ENCODE data around the gene CD7.

- TF ChIP-seq CTCF (IDR thresholded peaks at IDR 0.05) = no peak
- no peak for TF ChIP-seq POLR2AphosphoS5 (IDR thresholded peaks at IDR 0.05; ENCODE audit: low read depth, low read length)
- no peak for TF ChIP-seq FOXJ3 (CRISPR knock-in tag; IDR thresholded peaks at IDR 0.05)
- no peak for TF ChIP-seq USF1 (IDR thresholded peaks at IDR 0.05; ENCODE audit: borderline replicate concordance, low read depth)
- TF ChIP-seq FOSL2 (IDR thresholded peaks at IDR 0.05; ENCODE audit: borderline replicate concordance, low read depth) = no peak
These were observed 34.9 kb downstream of the CD7 start for GRCh38 chr17:82282239-82283207.

Measured in SK-N-SH (cell line).